IMR-90 (cell line): ENCODE measurements around the gene TVP23C. TPM values are rescaled to one million over a fixed set of nuclear protein-coding genes. Genes with fewer than 3 reads are reported as not detected.
A peak's percentile ranks its signal among the peaks of the same experiment; 100 is the strongest.

Experiments used
- ATAC-seq: fragments of 200-7000 bp; cut with Tn5 transposase; 2 replicates; pipeline ENCODE4 v1.9.1; 2020; ENCODE audit warnings: low read depth, mild to moderate bottlenecking, moderate library complexity
- BruUV-seq: library from RNA; stranded (reverse); fragments of 400-500 nt; replicated peaks from 2 replicates; lab custom pipeline; 2021; lab: Mats Ljungman, UMichigan
- CTCF ChIA-PET: fragments of 300-600 bp; formaldehyde crosslinking; extraction: SDS; loops from one replicate; lab custom pipeline; 2021; ENCODE audit warnings: antibody characterized with exemption; lab: Yijun Ruan, JAX
- POLR2A ChIA-PET: fragments of 300-600 bp; sonication (Branson Sonifier 250); formaldehyde crosslinking; loops from one replicate; lab custom pipeline; 2022; ENCODE audit warnings: antibody characterized with exemption; ENCODE audit not compliant: unreplicated experiment; lab: Charles Lee
- DNase-seq: peaks from one replicate; pipeline ENCODE4 v3.0.0; 2013
- H2AFZ ChIP-seq: replicated peaks from 2 replicates; pipeline ENCODE3; 2013; ENCODE audit warnings: low read length, mild to moderate bottlenecking; ENCODE audit not compliant: poor library complexity
- H2AK5ac ChIP-seq: 2 replicates; pipeline ENCODE4 v1.6.1; 2013; ENCODE audit warnings: low read depth, low read length, inconsistent platforms
- H2AK9ac ChIP-seq: replicated peaks from 2 replicates; pipeline ENCODE3; 2013; ENCODE audit warnings: mild to moderate bottlenecking, low read depth, low read length, moderate library complexity; ENCODE audit not compliant: poor library complexity
- H2BK120ac ChIP-seq: 2 replicates; pipeline ENCODE4 v1.6.1; 2013; ENCODE audit warnings: low read depth, low read length, inconsistent platforms
- H2BK15ac ChIP-seq: 3 replicates; pipeline ENCODE4 v1.6.1; 2013; ENCODE audit warnings: low read depth, low read length, inconsistent platforms
- H2BK20ac ChIP-seq: 2 replicates; pipeline ENCODE4 v1.6.1; 2013; ENCODE audit warnings: low read depth, mild to moderate bottlenecking, inconsistent platforms, low read length, moderate library complexity
- H2BK5ac ChIP-seq: 2 replicates; pipeline ENCODE4 v1.6.1; 2013; ENCODE audit warnings: mild to moderate bottlenecking, low read depth, low read length, inconsistent platforms; ENCODE audit not compliant: poor library complexity, severe bottlenecking
- H3K14ac ChIP-seq: replicated peaks from 2 replicates; pipeline ENCODE4 v1.6.1; 2013; ENCODE audit warnings: low read depth, low read length, inconsistent platforms
- H3K18ac ChIP-seq: 2 replicates; pipeline ENCODE4 v1.6.1; 2013; ENCODE audit warnings: low read depth, low read length, control low read depth
- H3K23ac ChIP-seq: 2 replicates; pipeline ENCODE4 v1.6.1; 2013; ENCODE audit warnings: low read depth, low read length, inconsistent platforms
- H3K27ac ChIP-seq: 2 replicates; pipeline ENCODE4 v1.5.1; 2013; ENCODE audit warnings: mild to moderate bottlenecking, control low read depth, low read length; ENCODE audit not compliant: insufficient read depth
- H3K27me3 ChIP-seq: 2 replicates; pipeline ENCODE4 v1.6.1; 2013; ENCODE audit warnings: low read length; ENCODE audit not compliant: control insufficient read depth, insufficient read depth
- H3K36me3 ChIP-seq: 2 replicates; pipeline ENCODE4 v1.6.1; 2013; ENCODE audit warnings: low read length, mixed read lengths; ENCODE audit not compliant: control insufficient read depth, insufficient read depth
- H3K4ac ChIP-seq: 2 replicates; pipeline ENCODE4 v1.6.1; 2013; ENCODE audit warnings: low read depth, low read length, inconsistent platforms
- H3K4me1 ChIP-seq: 2 replicates; pipeline ENCODE4 v1.6.1; 2013; ENCODE audit warnings: low read length, mixed read lengths; ENCODE audit not compliant: control insufficient read depth, insufficient read depth
- H3K4me2 ChIP-seq: 2 replicates; pipeline ENCODE4 v1.6.1; 2013; ENCODE audit warnings: low read depth, mild to moderate bottlenecking, control low read depth, low read length, moderate library complexity
- H3K4me3 ChIP-seq: 2 replicates; pipeline ENCODE4 v1.5.1; 2013; ENCODE audit warnings: low read depth, mild to moderate bottlenecking, control low read depth, low read length, moderate library complexity; ENCODE audit not compliant: insufficient read depth
- H3K56ac ChIP-seq: 2 replicates; pipeline ENCODE4 v1.6.1; 2013; ENCODE audit warnings: low read length, inconsistent platforms; ENCODE audit not compliant: insufficient read depth; ENCODE audit errors: extremely low read depth
- H3K79me1 ChIP-seq, 2 experiments: 2 replicates each; pipeline ENCODE4 v1.6.1; 2013; ENCODE audit warnings: low read length in 2 of 2, inconsistent platforms in 1 of 2, low read depth in 1 of 2
- H3K9ac ChIP-seq: 2 replicates; pipeline ENCODE4 v1.6.1; 2013; ENCODE audit warnings: low read depth, low read length, control low read depth
- H3K9me1 ChIP-seq: 2 replicates; pipeline ENCODE4 v1.6.1; 2013; ENCODE audit warnings: low read length, inconsistent platforms; ENCODE audit not compliant: insufficient read depth
- H3K9me3 ChIP-seq: 2 replicates; pipeline ENCODE4 v1.6.1; 2013; ENCODE audit warnings: low read length; ENCODE audit not compliant: control insufficient read depth, insufficient read depth
- H4K20me1 ChIP-seq: 2 replicates; pipeline ENCODE4 v1.6.1; 2013; ENCODE audit warnings: low read length, inconsistent platforms; ENCODE audit not compliant: insufficient read depth
- H4K5ac ChIP-seq: 2 replicates; pipeline ENCODE4 v1.6.1; 2013; ENCODE audit warnings: mild to moderate bottlenecking, low read depth, low read length, control low read depth
- H4K8ac ChIP-seq, 2 experiments: 2 replicates each; pipeline ENCODE4 v1.6.1; 2013; ENCODE audit warnings: low read depth in 2 of 2, low read length in 2 of 2, control low read depth in 1 of 2, inconsistent platforms in 1 of 2
- H4K91ac ChIP-seq: 2 replicates; pipeline ENCODE4 v1.6.1; 2013; ENCODE audit warnings: low read depth, low read length, inconsistent platforms; ENCODE audit not compliant: insufficient read depth
- FOS ChIP-seq: fragments of 150-350 bp; IDR thresholded peaks from 2 replicates; pipeline ENCODE4 v1.6.1; 2016; ENCODE audit warnings: low read depth, low read length
- MAZ ChIP-seq: IDR thresholded peaks from 2 replicates; pipeline ENCODE4 v1.6.1; 2012; ENCODE audit warnings: low read depth, mild to moderate bottlenecking, low read length, improper control_type of control experiment, moderate library complexity, borderline replicate concordance
- MXI1 ChIP-seq: IDR thresholded peaks from 2 replicates; pipeline ENCODE4 v1.6.1; 2012; ENCODE audit warnings: low read depth, mild to moderate bottlenecking, low read length, moderate library complexity, borderline replicate concordance
- SMC3 ChIP-seq: fragments of 150-350 bp; IDR thresholded peaks from 2 replicates; pipeline ENCODE4 v1.6.1; 2016; ENCODE audit warnings: low read depth, mild to moderate bottlenecking, antibody characterized with exemption, low read length, moderate library complexity
- WGBS, 2 experiments: methylation state at CpG; one replicate each; pipeline versions ENCODE4 v1.1.5 to v1.1.7; 2013; ENCODE audit warnings: missing lambda C conversion rate in 2 of 2; ENCODE audit not compliant: insufficient read length in 1 of 2; ENCODE audit errors: extremely low coverage in 2 of 2; 5-methylcytosine and 5-hydroxymethylcytosine counted together
- dilution Hi-C: fragments of 300-500 bp; cut with HindIII; formaldehyde crosslinking; loops from one replicate; pipeline ENCODE4 v1.14.3; 2018; ENCODE audit warnings: low sequenced_read_pairs; ENCODE audit not compliant: unreplicated experiment
- in situ Hi-C: fragments of 300-500 bp; cut with MboI; formaldehyde crosslinking; loops from 3 replicates; pipeline ENCODE4 v1.14.3; 2019; ENCODE audit warnings: low sequenced_read_pairs, inconsistent platforms, mixed read lengths
- intact Hi-C: fragments of 100-400 bp; cut with micrococcal nuclease; formaldehyde crosslinking; loops from 2 replicates; pipeline ENCODE4 v1.10.0; 2022
- polyA plus RNA-seq, 3 experiments: library from polyadenylated mRNA; depleted of rRNA; stranded (reverse); fragments of >200 nt; gene quantifications; 2 replicates each; pipeline ENCODE4 v1.2.3, GENCODE V29; 2012; ENCODE audit warnings: low replicate concordance in 1 of 3
- total RNA-seq: library from RNA; depleted of rRNA; stranded (reverse); fragments of >200 nt; gene quantifications from 2 replicates; pipeline ENCODE4 v1.2.3, GENCODE V29; 2012

TVP23C gene
- total and polyA plus RNA-seq, 2 of the 4 experiments (the other 2 are of a cell fraction), result 7.5 to 12.0 TPM

GRCh38 chr17:15508466-15508865 lies 54.8 kb downstream of the TVP23C start:
- TF ChIP-seq MXI1 (no peak), FOS (no peak), SMC3 (no peak), MAZ (no peak)
- H3K4me1 ChIP-seq, result peaks cover 18% of the 10 kb centered on the region
- no peak overlapping the region for H2BK20ac ChIP-seq
- no peak overlapping the region for H3K9ac ChIP-seq
- no peaks in the 10 kb centered on the region for H3K36me3 ChIP-seq
- no peak overlapping the region for H4K8ac ChIP-seq
- ATAC-seq (no peak; the same call in 1 of the 2 replicates), DNase-seq (no peak)
- no peak overlapping the region for H3K4me3 ChIP-seq
- H2BK5ac ChIP-seq, result no peak overlapping the region
- H3K9me1 ChIP-seq, result peaks cover 19% of the 10 kb centered on the region
- H4K5ac ChIP-seq, result no peak overlapping the region
- dilution Hi-C loops (no loop called here), in situ Hi-C loops (no loop called here), intact Hi-C loops (no loop called here)
- no peak overlapping the region for H3K18ac ChIP-seq
- H3K4me2 ChIP-seq, result no peak overlapping the region
- peaks cover 11 to 32% of the 10 kb centered on the region in 2 experiments; a peak in 2 of 4 replicates for H3K79me1 ChIP-seq
- CTCF ChIA-PET, result no interaction called here
- peak overlapping the region; percentile 25 for H3K4ac ChIP-seq
- H2AK9ac ChIP-seq, result no peak overlapping the region
- no peak overlapping the region for H2BK15ac ChIP-seq
- whole genome bisulfite sequencing, 2 experiments, result no CpG with 5 or more reads among the region's 7 CpGs
- H3K9me3 ChIP-seq, result no peaks in the 10 kb centered on the region
- no TSS peak for BruUV-seq
- peaks cover 7% of the 10 kb centered on the region; the same call in 1 of the 2 replicates for H4K20me1 ChIP-seq
- H3K56ac ChIP-seq, result no peak overlapping the region
- no peaks in the 10 kb centered on the region for H3K27me3 ChIP-seq
- POLR2A ChIA-PET, result no interaction called here
- no peak overlapping the region for H2BK120ac ChIP-seq
- no peak overlapping the region for H2AFZ ChIP-seq
- peak overlapping the region; percentile 40 for H2AK5ac ChIP-seq
- no peak overlapping the region for H3K27ac ChIP-seq
- H3K14ac ChIP-seq, result peak overlapping the region; percentile 68
- H3K23ac ChIP-seq, result peak overlapping the region; percentile 68; the same call in 1 of the 2 replicates
- H4K91ac ChIP-seq, result no peak overlapping the region
